NCI-H1694 (cell line): ENCODE results near the gene MIER2.
"Not testable (repeated sequence)": the region's sequence is repeated elsewhere in the genome, so short reads cannot be mapped to it uniquely, and the experiment has no call there.

Experiments
- DNase-seq: peaks from one replicate; lab custom pipeline; 2025; lab: John Stamatoyannopoulos, UW

MIER2 gene

DNA sequence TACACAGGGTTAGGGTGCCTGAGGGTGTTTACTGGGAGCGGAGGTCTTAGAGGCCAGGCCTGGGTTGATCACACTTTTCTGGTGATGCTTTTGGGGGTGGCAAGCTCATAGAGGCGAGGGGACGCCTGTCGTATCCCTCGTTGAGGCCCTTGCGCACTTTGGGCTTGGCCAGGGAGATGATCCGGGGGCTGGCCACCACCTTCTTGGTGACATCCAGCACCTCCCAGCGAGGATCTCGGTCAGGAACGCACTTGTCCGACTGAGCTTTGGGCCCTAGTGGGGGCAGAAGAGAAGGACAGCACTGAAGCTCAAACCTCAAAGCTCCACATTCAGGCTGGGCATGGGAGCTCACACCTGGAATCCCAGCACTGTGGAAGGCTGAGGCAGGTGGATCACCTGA lies 17.6 kb upstream of the MIER2 start:
- no peak for DNase-seq

DNA sequence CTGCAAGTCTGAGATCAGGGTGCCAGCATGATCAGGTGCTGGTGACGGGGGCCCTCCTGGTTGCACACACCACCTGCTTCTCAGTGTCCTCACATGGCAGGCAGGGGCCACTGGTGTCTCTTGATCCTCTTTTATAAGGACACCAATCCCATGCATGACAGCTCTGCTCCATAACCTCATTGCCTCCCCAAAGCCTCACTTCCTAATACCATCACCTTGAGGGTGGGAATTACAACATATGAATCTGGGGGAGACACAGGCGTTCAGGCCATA lies 15.0 kb upstream of the MIER2 start:
- no peak for DNase-seq

DNA sequence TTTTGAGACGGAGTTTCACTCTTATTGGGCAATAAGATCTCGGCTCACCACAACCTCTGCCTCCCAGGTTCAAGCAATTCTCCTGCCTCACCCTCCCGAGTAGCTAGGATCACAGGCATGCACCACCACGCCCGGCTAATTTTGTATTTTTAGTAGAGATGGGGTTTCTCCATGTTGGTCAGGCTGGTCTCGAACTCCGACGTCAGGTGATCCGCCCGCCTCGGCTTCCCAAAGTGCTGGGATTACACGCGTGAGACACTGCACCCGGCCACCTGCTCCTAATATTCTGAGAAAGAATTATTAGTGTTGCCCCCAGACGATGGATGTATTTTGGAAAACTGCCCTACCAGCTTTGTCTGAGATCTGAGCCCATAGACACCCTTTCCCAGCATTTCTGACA lies 10.9 kb upstream of the MIER2 start:
- not testable (repeated sequence) for DNase-seq

DNA sequence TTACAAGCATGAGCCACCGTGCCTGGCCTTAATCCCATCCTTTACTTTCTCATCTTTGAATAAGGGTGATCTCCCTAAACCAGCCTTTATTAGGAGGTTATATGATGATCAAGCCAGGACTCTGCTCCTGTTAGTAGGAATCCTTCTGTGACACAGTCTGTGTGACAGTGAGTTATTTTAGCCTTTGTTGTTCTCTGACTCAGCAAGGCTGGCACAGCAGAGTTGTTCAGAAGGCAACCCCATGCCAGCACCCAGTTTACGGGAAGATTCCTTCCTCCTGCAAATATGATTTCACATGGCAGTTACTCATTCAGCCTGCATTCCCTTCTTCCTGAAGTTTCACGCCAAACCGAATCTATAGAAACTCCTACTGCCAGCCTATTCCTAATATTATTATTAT lies 10.5 kb upstream of the MIER2 start:
- no peak for DNase-seq

DNA sequence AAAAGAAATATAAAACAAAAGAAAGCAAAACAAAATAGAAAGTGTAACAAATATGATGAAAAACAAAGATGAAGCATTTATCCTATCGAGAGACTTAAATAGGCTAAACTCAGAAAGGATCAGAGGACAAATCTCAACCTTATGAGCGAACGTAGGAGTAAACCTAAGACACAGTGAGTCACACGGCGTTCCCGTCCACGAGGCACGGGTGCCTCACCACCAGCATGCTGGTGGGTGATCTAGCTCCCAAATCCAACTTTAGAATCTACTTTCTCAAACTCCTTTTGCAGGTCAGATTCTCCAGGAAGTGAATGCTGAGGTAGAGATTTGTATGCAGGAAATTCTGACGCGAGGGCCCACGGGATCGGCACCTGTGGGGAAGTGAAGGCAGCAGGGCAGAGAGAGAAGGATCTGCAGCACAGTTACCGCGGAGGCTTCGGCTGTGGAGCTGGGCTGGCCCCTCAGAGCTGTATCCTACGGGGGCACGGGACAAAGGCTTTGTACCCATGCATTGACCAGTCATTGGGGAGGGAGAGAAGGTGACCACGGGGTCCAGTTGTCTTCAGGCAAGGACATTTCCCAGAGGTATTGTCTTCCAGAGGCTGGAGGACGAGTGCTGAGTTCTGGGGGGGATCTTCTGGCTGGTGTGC lies 7.5 kb upstream of the MIER2 start:
- DNase-seq: no peak

DNA sequence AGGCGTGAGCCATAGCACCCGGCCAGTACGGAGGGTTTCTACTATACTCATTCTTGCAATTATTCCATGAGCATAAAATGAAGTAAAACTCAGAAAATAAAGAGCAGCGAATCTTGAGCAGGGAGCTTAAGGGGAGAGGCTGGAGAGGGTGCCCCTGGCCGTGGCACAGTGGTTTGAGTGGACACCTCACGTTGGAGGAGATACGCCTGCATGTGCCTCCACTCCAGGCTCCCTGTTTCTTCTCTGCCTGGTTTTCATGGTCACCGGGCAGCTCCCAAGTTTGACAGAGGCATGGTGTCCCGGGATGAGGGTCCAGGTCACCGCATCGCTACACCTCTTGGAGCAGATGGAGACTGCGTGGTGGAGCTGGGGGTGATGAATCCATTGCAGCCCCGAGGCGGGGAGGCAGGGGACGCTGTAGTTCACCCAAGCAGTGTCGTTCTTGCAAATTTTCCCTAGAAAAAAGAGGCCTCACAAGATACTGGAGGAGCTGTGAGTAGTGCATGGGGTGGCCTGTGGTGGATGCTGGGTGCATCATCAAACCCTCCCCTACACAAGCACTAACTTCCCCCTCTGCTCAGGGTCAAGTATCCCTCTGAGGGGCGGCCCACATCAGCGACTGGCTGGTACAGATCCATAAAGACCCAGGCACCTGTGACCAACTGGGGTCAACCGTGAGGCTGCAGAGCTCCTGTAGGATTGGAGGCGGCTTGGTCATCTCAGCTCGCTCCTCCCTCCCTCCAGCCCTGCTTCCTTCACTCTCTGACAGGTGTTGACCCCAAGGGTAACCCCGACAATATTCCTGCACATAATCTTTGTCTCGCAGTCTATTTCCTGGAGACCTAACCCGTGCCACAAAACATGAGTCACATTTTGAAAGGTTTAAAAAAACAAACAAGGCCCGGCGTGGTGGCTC lies 3.6 kb upstream of the MIER2 start:
- no peak for DNase-seq

DNA sequence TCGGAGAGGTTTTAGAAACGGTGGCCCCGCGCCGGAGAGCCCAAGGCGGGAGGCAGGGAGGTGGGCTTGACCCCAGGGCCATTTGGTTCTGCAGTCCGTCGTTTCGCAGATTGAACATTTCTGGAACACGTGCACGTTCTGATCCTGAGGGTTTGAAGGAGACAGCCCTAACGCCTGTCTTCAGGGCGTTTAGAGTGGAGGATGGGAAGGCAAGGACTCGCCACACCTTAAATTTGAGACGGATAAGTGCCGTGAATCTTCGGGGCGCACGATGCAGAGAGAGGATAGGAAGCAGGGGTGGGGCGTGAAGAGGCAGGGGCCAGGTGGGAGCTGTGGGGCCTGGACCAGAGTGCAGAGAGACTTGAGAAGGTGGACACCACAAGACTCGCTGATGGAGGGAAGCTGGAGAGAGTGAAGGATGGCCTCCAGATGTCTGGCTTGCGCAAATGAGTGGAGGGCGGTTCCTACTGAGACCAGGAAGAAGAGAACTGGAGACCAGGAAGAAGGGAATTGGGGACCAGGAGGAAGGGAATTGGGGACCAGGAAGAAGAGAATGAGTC lies 804 bp upstream of the MIER2 start:
- DNase-seq: no peak

DNA sequence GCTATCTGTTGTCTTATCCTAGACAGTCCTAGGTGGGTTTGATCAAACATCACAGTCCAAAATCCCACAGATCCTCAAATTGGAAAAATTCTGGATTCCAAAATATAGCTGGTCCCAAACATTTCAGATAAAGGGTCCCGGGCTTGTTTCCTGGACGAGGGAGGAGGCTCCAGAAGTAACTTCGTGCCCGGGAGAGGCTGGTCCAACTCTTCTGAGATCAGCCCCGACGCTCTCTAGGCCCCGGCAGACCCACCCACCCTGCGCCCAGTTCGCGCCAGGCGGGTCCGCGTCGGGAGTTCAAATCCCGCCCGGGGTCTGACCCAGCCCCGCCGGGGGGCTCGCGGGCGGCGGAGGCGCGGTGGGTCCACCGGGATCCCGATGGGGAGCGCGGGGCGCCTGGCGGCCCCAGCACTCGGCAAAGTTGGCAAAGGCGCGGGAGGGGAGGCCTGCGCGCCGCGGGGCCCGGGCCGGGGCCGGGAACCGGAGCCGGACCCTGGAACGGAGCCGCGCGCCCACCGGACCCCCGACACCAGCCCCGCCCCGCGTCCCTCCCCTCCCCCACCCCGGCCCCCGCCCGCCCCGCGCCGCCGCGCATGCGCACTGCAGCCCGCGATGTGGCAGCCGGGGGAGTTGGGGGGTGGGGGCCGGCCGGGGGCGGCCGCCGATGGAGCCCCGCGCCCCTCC lies 513 bp downstream of the MIER2 start:
- no peak for DNase-seq

DNA sequence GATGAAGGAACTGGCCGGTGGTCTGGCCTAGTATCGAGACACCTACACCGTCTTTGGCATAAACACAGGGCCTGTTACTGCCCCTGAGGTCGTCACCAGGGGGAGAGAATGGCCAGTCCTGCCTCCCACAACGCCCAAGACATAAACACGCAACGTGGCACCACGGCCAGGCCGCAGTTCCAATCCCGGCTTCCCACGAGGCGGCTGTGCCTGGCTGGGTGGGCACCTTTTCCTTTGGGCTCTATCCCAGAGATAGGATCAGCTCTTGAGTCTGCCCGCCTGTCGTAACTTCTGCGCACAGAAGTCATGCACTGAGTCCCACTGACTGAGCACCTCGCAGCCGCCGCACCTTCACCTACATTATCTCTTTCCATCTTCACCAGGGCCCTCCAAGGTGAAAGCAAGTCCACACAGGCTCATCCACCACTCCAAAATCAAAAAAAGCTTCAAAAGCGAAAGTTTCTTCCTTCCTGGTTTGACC lies 1.1 kb downstream of the MIER2 start:
- DNase-seq: no peak

DNA sequence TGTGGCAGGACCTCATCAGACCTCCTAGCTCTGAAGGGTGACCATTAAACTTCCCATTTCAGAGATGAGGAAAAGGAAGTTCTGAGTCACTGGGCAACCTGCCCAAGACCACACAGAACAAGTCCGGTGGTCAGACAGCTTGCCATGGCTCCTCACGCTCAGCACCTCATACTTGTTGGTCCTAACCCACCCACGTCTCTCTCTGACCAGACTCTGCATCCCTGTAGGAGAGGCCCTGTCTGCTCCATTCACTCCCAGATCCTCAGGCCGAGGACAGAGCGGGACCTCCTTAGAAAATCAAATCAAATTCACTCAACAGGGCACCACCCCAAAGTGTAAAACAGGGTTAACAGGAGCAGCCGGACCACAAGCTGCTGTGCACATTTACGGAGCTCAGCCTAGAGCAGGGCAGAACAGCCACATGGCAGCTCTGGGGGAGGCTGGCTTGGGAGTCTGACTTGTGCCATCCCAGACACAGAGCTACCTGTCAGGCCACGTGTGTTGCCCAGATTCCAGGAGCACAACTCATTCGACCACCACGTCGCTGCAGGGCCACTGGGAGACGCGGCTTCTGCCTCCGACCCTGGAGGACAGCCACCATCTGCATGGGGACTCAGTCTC lies 1.7 kb downstream of the MIER2 start:
- DNase-seq: no peak

DNA sequence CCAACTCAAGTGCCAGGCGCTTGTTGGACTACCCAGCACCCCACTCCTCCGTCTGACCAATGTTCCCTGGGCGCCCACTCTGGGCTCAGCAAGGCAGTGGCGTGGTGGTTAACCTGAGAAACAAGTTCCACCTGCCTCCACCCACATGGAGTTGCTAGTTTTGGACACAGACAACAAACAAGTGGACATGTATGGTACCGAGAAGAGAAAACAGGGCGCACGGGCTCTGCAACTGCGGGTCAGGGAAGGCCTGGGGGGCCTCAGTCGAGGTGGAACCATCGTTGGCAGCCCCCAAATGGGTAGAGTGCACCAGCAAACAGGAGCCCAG lies 2.5 kb downstream of the MIER2 start:
- no peak for DNase-seq

DNA sequence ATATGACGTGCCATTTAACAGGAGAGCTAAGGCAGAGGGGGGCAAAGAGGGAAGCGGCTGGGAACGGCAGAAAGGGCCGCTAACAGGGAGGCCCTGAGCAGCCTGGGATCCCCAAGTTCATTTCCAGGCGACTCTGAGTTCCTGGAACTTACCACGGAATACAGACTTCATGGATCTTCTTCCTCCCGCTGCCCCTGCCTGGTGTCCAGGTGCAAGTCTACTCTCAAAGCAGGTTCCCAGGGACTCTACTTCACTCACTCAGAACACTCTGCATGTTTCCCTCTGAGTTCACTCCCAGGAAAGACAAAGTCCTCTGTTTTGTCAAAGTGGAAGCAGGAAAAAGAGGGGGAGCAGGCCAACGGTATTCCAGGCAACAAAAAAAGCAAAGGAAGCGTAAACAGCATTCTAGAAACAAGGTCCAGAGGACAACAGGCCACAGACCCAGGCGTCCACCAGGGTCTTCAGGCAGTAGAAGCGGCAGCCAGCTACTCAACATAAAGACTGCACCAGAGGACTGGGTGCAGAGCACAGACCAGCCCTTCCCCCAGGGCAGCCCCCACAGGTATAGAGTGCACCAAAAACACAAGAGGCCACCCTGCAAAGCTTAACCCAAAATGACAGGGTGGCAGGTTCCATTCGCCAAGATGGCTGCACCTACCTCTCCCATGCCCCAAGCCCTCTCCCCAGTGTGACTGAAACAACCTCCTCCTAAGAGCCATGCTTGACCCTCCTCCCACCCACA lies 3.0 kb downstream of the MIER2 start:
- no peak for DNase-seq

DNA sequence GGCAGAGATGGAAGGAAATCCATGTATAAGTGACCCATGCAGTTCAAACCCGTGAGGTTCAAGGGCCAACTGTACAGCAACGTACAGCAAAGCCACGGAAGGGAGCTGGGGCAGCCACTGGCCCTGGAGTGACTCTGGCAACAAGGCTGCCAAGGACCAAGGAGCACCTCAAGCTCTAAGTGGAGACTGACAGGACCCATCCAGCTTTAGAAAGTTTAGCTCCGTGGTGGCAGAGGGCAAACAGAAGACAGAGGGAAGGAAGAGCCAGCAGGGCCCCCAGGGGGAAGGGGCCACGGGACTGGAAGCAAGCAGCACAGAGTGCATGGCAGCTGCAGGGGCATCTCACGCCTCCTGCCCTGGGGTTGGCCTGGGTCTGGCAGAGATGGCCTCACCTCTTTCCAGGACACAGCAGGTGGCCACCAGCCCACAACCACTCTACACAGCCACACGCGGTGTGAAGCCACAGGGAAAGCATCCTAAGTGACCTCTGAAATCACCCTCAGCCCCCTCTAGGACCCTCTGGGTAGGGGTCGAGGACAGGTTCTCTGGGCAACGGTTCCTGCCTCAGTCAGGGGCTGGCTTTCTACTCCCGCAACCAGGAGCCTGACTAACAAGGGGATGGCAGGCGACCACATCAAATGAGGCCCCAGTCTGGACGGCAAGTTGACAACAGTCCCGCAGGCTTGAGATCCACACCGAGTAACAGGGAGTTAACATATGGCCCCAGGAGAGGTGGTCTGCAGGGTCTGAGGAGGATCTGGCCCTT lies 3.8 kb downstream of the MIER2 start:
- no peak for DNase-seq

DNA sequence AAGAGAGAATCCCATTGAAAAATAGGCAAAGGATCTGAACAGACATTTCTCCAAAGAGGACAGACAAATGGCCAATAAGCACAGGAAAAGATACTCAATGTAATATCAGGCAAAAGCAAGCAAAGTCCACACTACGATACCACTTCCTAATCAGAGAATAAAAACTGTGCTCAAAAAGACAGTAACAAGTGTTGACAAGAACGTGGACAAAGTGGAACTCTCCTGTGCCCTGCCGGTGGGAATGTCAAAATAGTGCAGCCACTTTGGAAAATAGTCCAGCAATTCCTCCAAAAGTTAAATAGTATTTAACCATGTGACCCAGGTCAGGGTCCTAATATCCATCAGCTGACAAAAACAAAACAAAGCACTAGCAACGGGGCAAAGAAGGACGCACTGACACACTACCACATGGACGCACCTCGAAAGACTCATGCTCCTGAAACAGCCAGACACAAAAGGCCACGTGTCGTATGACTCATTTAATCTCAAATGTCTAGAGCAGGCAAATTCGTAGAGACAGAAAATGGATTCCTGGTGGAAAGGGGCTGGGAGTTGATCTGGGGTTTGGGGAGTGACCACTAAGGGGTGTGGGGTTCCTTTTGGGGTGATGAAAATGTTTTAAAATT lies 5.2 kb downstream of the MIER2 start:
- no peak for DNase-seq

DNA sequence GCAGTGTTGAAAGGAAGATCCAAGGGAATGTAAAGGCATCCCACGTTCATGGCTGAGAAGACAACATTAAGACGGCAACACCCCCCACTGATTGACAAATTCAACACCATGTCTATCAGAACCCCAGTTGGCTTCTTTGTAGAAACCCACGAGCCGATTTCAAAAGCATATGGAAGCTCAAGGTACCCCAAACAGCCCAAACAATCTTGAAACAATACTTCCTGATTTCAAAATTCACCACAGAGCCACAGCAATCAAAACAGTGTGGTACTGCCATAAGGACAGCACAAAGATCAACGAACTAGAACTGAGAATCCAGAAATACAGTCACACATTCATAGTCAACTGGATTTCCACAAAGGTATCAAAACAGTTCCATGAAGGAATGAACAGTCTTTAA lies 6.2 kb downstream of the MIER2 start:
- no peak for DNase-seq

DNA sequence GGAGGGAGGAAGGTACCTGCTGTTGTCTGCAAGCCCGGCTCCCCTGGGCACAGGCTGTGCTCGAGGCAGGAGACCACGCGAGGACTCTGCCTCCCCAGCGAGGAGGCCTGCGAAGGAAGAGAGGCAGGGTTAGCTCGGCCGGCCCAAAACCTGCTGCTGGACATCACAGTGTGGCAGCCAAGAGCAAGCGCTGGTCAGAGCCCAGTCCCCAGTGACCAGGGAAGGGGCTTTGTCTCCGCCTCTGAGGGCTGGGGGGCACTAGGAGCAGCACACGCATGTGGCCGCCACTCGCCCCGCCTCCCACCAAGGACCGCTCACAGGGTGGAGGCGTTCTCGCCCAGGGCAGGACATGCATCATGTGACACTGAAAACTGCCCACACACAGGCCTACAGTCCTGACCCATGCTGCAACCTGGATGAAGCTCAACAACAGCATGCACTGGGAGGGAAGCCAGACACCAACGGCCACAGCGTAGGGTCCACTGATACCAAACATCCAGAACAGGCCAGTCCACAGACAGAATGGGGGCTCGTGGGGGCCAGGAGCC lies 8.5 kb downstream of the MIER2 start:
- no peak for DNase-seq

DNA sequence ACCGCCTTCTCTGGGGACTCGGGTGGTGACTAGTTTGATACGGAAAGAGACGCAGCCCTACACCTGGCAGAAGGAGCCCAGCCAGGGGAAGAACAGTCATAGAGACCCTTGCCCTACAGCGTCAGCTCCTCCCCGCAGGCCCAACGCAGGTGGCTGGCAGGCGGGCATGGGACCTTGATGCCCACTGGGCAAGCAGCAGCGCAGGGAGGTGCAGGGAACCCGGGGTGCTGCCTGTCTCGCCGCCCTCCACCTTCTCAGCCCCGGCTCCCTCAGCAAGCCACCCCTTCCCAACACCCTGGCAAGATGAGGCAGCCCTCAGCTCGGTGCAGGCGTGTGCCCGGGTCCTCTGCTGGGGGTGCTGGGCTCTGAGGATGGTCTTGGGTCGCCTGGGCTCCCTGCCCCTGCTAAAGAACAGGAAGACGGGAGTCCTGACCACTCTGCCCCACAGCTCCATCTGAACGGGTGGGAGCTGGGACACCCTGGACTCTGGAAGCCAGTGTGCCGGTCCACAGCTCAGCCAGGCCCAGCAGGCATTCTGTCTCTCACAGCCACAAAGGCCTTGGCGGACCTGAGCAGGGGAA lies 9.0 kb downstream of the MIER2 start:
- no peak for DNase-seq

DNA sequence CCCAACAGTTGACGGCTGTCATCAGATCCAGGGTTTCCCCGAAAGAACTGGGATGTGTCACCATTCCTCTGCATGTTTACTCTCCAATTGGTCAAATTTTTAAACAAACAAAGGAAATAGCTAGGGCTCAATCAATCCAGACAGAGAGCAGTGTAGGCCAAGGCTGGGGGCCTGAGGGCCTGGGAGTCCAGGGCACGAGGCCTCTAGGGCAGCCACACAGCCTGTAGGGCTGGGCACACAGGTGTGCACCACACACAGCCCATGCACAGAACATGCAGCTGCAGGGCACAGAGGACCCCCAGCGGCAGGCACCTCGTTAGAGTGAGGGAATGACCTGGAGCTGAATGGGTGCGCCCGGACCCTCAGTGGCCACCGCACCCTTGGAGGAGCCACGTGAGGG lies 9.5 kb downstream of the MIER2 start:
- DNase-seq: no peak

DNA sequence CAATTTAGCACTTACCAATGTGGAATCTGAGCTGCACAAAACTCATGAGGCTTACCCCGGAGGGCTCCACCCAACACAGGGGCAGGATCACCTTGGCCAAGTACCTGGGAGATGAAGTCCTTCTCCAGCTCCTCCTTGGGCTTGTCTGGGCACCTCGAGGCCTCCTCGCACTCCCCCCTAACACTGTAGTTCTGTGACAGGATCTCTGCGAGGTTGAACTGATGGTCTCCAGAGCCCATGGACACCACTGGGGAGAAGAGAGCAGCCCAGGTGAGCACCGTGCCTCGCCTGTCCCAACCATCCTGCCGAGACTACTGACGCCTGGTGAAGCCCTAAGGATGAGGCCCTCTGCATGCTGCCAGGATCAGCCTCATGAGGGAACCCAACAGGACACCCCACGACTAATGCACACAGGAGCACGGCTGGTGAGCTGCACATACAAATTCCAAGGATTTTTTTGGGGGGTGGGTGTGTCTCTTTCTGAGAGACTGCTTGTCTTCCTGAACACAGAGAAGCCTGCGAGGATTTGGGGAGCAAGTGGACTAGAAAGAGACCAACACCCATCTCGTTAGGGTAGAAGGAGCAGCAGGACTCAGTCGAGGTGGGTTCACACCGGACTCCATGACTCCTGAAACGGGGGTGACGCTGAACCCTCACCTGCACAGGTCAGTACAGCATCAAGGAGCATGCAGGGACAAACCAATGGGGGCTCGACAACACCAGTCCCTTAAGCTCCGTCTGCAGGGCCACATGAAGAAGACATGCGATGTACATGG lies 10.1 kb downstream of the MIER2 start:
- no peak for DNase-seq
